ENCODE measurements around the gene PRPF40A.

- no peak for TF ChIP-seq CTCF (IDR thresholded peaks at IDR 0.05)
- TF ChIP-seq POLR2A (IDR thresholded peaks at IDR 0.05) = no peak
Observed at GRCh38 chr2:152730591-152731333, 13.5 kb upstream of the PRPF40A start.

Data from right lobe of liver (tissue), 4 donors.